T-helper 2 cell treated with Interferon-gamma antibody and Interleukin-4, amounts not matched to agents 100 ng/mL and 5 ng/mL, for 36 hours (primary cell): ENCODE data around the gene KIAA1217. TPM values are rescaled to one million over a fixed set of nuclear protein-coding genes. Genes with fewer than 3 reads are reported as not detected.

ENCODE experiments used
- intact Hi-C: fragments of 100-400 bp; cut with micrococcal nuclease; formaldehyde crosslinking; loops from one replicate; pipeline ENCODE4 v1.15.1; 2023
- total RNA-seq: library from RNA; stranded (reverse); gene quantifications from 2 replicates; pipeline ENCODE4 v1.2.3, GENCODE V29; 2022

The KIAA1217 gene
- total RNA-seq, 1 donor from 2014 or later = 0.36 TPM

DNA sequence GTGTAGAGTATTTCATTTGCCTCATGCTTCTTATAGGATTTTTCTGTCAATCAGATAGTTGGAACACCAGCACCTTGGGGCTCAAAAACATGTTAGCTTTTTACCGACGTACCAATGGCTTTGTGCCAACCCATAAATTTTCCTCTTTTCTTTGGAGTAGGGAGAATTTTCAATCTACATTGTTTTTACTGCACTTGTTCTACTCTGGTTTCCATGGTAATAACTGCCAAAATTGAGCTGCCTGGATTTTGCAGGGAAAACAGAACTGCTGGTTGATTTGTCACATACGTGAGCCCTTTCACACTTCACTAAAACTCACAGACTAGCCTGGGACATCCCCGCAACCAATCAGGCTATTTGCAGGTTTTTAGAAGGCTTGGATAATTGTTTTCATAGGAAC lies 325.0 kb downstream of the KIAA1217 start:
- intact Hi-C loops = no loop called here

DNA sequence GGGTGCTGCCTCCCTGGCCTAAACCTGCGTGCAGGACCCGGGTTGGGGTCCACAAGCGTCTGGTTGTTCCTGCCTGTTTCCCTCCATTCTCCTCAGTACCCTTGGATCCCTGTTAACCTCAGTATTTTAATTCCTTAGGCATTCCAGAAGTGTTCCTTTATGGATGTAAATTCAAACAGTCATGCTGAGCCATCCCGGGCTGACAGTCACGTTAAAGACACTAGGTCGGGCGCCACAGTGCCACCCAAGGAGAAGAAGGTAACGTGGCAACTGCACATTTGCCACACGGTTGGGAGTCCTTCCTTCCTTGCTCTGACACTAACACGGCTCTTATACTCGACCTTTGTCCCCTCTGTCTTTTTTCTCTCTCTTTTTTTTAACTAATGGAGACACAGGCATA lies 327.7 kb downstream of the KIAA1217 start:
- intact Hi-C loops = no loop called here

DNA sequence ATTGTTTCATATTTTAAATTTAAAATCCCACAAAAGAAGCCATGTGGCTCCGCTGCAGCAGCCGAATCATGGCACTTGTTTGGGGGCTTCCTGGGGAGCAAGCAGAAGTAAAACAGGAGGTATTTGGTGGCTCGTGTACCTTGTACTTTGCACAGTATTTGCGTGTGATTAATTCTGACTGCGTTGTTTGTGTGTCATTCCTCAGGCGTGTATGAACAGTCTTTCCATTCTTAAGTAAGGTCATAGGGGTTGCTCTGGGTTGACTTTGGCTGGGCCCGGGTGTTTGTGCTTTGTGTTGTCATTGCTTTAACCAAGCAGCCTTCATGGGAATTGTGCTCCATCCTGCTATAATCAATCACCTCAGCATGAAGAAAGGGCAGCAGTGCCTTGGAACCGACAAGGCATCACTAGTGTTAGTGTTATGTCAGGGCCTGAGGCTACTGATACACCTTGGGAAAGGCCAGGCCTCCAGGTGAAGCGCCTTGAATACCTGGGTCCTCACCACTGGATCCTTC lies 332.4 kb downstream of the KIAA1217 start:
- intact Hi-C loops = no loop called here

DNA sequence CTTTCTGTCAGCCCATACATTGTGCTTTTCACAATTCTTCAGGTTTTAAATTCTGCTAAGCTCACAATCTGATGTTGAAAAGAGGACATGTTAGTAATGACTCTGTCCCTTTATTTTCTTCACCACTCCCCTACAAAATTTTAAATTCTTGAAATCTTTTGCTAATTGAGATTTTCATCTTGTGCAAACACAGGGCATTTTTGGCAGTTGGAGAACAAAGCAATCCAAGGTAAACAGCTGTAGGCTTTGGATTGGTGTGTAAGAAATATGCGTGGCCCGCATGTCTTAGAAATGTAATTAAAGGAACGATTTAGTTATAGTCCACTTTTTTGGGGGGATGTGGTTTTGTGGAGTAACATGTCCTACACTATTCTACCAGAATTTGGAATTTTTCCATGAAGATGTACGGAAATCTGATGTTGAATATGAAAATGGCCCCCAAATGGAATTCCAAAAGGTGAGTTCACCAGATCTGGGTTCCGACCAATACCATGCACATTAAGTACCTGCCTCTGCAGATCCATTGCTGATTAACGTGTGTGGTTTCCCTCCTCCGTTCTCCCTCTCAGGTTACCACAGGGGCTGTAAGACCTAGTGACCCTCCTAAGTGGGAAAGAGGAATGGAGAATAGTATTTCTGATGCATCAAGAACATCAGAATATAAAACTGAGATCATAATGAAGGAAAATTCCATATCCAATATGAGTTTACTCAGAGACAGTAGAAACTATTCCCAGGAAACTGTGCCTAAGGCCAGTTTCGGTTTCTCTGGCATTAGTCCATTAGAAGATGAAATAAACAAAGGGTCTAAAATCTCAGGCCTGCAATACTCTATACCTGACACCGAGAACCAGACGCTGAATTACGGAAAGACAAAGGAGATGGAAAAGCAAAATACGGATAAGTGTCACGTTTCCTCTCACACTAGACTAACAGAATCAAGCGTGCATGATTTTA lies 333.7 kb downstream of the KIAA1217 start:
- intact Hi-C loops = no loop called here

DNA sequence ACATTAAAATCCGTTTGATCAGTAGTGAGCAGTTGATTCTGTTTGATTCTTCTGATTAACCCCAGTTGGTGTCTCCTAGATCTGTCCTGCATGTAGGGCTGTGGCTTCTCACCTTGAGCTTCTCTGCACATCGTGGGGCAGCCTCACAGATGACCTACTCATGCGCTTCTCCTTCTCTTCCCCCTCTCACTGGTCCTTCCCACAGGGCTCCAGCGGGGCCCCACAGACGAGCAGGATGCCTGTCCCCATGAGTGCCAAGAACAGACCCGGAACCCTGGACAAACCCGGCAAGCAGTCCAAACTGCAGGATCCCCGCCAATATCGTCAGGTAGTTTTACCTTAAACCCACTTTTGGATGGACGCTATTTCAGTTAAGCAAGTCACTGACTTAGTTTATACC lies 335.8 kb downstream of the KIAA1217 start:
- intact Hi-C loops = no loop called here

DNA sequence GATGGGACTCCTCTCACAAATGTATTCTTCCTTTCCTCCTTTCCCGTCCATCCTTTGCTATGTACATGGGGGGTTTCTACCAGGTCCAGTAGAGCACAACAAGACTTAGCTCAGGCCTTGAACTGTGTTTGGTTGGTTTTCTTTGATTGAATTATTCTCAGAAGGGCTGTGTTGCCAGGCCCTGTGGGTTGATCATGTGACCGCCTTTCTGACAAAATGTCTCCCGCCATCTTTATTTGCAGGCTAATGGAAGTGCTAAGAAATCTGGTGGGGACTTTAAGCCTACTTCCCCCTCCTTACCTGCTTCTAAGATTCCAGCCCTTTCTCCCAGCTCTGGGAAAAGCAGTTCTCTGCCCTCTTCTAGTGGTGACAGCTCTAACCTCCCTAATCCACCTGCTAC lies 336.6 kb downstream of the KIAA1217 start:
- intact Hi-C loops = no loop called here

DNA sequence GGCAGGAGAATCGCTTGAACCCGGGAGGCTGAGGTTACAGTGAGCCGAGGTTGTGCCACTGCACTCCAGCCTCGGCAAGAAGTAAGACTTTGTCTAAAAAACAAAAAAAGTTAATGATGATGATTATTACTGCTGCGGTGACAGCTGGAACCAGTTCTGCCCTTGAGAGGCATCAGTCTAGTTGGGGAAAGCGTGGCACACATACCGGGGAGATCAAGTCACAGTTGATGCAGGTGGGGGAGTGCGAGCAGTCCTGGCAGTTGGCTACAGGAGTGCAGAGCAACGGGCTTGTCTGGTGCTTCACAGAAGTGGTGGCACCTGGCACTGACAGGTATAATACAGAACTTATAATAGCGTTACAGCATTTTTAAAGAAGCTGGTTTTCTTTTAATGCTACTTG lies 341.7 kb downstream of the KIAA1217 start:
- intact Hi-C loops = no loop called here

DNA sequence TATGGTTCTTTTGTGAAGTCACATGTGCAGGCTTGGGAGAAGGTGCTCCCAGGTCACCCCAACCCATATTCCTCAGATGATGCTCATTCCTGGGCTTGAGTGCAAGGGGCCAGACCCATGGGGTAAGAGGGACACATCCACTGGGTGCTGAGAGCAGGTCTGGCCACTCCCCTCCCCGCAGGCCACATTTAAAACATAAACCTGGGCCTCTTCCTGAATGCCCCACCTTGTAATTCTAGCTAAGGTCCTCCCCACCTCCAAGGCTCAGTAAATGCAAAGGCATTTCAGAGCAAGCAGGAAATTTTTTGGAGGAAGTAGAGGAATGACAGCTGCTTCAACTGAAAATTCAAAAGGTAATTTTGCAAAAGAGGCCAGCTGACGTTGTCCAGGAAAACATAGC lies 342.2 kb downstream of the KIAA1217 start:
- intact Hi-C loops = no loop called here

DNA sequence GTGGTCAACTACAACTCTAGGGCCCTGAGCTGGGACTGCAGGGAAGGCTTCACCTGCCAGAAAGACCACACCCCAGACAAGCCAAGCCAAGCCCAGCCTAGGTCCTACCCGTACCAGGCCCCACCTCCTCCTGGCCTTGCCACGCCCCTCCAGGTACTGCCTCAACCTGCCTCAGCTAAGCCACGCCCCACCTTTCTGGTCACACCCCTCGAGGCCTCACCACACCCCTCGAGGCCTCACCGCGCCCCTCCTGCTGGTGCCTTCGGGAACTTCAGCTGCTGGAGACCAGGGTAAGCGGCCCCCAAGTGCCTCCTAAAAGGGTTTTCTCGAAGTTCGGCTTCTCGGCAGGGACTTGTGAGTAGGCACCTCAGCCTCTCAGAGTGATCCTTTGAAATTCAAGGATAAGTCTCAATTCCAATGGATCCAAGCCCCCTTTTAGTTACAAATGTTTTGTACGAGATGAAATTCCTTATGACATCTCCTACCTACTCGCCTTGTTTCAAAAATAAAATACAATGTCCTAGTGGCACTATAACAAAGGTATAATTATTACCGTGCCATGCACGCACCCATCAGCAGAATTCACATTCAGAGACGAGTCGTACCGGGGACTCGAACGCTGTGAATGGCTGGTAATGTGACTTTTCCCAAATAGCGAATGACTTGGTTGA lies 343.5 kb downstream of the KIAA1217 start:
- intact Hi-C loops = no loop called here

DNA sequence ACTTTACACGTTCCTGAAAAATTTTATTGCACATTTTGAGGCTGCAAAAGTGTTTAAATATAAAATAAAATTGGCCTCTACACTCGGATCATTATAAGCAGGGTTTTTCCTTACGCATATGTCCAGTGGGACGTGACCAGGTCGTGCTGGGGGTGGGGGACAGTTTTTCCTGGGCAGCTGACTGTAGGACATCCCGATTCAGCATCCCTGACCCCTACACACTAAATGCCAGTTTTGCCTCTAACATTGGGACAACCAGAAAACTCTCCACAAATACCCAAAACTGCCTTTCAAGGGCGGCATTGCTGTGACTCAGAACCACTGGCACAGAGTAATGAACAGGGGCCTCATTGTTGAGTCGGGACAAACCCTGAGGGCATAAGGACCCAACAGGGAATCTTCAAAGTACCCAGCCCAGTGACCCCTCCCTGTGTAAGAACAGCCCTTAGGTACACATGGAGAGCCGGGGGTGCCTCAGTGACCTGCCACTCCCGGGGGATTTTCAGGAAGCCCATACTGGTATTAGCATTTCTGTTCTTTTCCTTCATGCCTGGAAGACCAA lies 344.2 kb downstream of the KIAA1217 start:
- intact Hi-C loops = no loop called here

DNA sequence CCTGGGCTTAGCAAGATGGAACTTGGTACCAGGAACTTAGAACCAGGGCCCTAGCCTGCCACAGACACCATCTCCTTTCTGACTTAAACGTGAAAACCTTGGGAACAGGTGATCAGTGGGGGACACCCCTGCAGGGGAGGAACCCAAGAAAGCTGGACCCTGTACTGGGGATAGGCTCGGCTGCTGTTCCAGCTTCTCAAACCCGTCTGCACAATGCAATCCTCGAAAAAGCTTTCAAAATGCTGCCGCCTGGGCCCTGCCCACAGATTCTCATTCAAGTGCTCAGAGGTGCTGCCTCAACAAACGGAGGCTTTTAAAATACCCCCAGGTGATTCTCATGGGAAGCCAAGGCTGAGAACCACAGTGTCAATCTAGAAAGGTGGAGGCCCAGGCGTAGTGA lies 345.1 kb downstream of the KIAA1217 start:
- intact Hi-C loops = no loop called here

DNA sequence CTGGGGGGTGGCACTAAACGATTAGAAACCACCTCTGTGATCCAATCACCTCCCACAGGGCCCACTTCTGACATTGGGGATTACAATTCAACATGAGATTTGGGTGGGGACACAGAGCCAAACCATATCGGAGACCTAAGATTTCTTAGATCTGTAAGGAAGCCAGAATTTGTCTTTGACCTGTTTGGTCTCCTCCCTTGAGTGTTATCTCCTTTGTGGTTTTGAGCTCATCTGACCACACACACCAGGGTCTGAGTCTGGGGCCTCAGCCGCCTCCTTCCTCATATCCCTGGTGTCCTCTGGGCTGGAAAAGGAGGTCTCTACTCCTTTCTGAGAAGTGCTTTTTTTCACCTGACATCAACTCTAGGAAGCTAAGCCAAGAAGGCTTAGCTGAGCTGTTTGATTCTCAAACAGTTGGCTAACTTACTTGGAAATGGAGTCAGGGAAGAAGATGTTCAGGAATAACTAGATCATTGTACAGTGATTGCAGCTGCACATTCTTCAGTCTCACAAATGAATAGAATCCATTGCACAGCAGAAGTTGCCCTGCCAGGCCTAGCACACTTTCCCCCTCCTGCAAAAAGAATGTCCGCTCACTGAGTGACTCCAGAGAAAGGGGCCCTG lies 347.3 kb downstream of the KIAA1217 start:
- intact Hi-C loops = no loop called here

DNA sequence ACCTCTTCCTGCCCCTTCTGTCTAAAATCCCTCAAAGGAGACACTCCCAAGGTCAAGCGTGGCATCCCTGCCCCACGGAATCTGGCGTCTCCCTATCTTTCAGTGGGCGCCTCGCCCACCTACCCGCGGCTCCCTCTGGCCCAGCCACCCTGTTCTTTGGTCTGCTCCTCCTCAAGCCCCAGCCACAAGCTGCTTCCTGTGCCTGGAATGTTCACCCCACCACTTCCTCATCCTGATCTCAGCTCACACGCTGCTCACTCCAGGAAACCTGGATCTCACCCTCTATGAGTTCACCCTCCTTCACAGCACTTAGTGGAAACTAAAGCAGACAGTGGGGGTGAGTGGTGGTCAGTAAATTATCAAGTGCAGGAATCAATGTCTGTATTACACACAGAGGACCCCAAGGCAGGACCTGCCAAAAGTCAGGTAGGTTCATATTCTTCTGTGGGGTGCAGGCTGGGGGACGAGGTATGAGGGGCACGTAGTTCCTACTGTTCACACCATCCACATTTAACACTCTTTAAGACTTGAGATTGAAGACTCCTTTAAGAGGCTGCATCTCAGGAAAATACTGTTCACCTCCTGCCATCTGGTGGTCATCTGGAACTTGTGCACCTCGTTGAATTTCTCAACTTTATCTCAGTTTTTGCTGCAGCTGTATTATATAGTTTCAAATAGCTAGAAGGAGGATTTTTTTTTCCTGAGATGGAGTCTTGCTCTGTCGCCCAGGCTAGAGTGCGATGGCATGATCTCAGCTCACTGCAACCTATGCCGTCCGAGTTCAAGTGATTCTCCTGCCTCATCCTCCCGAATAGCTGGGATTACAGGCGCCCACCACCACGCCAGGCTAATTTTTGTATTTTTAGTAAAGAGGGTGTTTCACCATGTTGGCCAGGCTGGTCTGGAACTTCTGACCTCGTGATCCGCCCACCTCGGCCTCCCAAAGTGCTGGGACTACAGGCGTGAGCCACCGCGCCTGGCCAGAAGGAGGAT lies 348.1 kb downstream of the KIAA1217 start:
- intact Hi-C loops = no loop called here

DNA sequence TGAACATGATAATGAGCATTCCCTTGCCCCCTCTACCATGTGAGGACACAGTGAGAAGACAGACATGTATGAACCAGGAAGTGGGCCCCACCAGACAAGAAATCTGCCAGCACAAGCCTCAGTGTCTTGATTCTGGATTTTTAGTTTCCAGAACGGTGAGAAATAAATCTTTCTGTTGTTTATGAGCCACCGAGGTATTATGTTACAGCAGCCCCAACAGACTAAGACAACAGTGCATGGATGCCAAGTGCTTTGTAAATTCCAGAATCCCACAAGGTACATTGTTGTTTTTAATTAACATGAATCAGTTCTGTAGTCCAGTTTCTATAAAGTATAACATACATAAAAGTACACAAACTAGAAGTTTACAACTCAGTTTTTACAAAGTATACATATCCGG lies 352.5 kb downstream of the KIAA1217 start:
- intact Hi-C loops = no loop called here

DNA sequence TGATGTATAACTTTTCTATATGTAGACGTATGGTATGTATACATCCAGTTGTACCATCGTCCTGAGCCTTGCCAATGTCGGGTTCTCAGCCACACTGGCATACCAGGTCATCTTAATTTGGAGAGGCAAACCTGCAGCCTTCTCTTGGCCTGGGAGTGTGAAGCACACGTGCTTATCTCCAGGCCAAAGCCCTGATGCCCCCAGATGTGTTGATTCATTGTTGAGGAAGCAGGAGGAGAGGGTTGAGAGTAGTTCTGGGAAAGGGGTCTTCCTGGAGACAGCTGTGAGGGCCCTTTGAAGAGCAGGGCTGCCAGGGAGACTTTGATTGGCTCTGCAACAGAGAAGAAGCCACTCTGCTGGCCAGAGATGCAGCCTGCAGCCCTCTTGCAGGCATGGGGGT lies 359.1 kb downstream of the KIAA1217 start:
- intact Hi-C loops = no loop called here

DNA sequence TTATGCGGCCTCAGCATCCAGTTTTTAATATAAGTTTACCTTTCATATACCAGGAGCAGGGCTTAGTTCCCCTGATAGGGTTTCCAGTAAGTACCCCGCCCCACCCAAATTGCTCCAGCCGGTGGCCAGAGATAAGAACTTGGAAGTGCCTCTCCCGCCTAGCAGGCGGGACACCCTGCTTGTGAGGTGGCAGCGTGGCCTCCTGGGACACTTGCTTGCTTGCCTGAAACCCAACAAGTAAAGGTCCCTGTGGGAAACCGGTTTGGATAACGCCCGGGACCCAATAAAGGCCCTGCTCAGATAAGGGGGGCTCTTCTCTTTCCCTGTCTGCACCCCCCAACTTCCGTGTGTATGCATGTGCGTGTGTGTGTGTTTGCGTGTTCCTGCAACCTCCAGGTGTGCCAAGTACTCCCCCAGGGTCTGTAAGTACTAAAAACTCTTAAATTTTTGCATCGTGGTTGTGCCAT lies 360.4 kb downstream of the KIAA1217 start:
- intact Hi-C loops = no loop called here

DNA sequence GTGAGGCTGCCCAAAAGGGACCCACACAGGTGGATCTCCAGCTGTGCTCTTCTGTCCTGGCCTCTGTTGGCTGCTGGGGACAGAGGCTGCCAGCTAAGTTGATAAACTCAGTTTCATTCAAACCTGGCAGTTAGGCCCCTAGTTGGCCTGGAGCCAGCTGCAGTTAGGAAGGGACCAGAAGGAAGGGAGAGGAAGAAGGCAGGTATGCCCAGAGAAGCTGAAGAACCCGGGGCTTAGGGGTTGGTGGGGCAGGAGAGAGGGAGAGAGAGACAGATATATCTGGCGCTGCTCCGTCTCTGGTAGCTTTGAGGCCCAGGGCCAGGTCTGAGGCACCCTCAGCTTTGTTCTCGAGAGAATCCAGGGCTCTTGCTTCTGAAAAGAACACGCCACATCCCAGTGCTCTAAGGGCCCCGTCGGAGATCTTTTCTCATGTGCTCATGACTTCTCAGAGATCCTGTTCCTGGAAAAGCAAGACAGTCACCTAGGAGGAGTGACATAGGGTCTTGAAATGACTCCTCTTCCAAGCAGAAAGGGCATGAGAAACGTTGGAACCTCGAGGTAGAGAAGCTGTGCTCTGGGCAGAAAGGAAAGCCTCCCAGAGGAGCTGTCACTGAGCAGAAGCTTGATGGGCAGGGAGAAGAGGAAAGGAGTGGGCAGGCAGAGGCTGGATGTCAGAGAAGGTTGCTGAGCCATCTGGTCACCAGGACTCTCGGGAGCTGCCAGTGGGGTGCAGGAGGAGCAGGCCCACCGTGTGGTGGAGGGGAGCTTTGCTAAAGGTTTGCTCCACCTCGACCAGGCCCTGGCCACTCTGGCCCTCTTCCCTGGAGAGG lies 361.1 kb downstream of the KIAA1217 start:
- intact Hi-C loops = no loop called here

DNA sequence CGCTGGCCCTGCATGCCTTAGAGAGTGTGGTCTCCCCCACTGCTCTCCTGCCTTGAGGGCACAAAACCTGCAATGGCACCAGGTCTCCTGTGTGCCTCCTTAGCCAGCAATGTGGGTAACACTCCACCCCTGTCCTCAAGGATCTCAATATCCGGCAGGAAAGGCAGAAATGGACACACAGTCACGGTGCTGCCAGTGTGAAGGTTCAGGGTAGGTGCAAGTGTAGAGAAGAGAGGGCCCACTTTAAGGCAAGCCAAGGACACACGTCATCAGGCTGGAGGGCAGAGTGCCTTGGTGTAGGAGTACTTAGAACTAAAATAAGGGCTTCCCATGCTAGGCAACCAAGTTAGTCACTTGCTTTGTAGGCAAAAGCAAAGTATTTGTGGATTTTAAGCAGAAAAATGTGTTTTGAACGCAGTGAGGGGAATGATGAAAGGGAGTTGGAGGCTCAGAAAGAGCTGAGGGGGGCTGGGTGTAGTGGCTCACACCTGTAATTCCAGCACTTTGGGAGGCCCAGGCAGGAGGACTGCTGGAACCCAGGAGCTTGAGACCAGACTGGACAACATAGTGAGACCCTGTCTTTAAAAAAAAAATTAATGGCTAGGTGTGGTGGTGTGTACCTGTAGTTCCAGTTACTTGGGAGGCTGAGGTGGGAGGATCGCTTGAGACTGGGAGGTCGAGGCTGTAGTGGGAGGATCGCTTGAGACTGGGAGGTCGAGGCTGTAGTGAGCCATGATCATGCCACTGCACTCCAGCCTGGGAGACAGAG lies 361.9 kb downstream of the KIAA1217 start:
- intact Hi-C loops = no loop called here
